Neuron (in vitro differentiated cells): ENCODE results near the gene YAP1.

Experiments
- H2AFZ ChIP-seq: one replicate; pipeline ENCODE4 v1.6.1; 2013; ENCODE audit warnings: low read depth, mild to moderate bottlenecking, inconsistent platforms, low read length, moderate library complexity
- H3K27me3 ChIP-seq: one replicate; pipeline ENCODE4 v1.6.1; 2013; ENCODE audit warnings: low read length; ENCODE audit not compliant: insufficient read depth
- H3K36me3 ChIP-seq: one replicate; pipeline ENCODE4 v1.6.1; 2013; ENCODE audit warnings: low read length; ENCODE audit not compliant: insufficient read depth
- H3K4me1 ChIP-seq: one replicate; pipeline ENCODE4 v1.6.1; 2013; ENCODE audit warnings: low read length; ENCODE audit not compliant: insufficient read depth
- H3K4me3 ChIP-seq: 2 replicates; pipeline ENCODE4 v1.5.1; 2013; ENCODE audit warnings: mild to moderate bottlenecking, low read length, moderate library complexity
- H3K9me3 ChIP-seq: one replicate; pipeline ENCODE4 v1.6.1; 2013; ENCODE audit warnings: low read length

The YAP1 gene

GRCh38 chr11:102153082-102153481, 42.8 kb downstream of the YAP1 start:
- Histone ChIP-seq H3K9me3 (no peaks in the 10 kb centered on the region), H3K4me1 (no peaks in the 10 kb centered on the region), H2AFZ (no peak overlapping the region), H3K4me3 (no peak overlapping the region), H3K36me3 (peaks cover 2% of the 10 kb centered on the region), H3K27me3 (no peaks in the 10 kb centered on the region)

GRCh38 chr11:102154806-102155205, 44.6 kb downstream of the YAP1 start:
- Histone ChIP-seq H3K4me3 (no peak overlapping the region), H3K36me3 (peaks cover 2% of the 10 kb centered on the region), H3K9me3 (no peaks in the 10 kb centered on the region), H2AFZ (no peak overlapping the region), H3K27me3 (no peaks in the 10 kb centered on the region), H3K4me1 (no peaks in the 10 kb centered on the region)

- no peaks in the 10 kb centered on the region for H3K4me1 ChIP-seq
- no peak overlapping the region for H3K4me3 ChIP-seq
- no peaks in the 10 kb centered on the region for H3K27me3 ChIP-seq
- no peak overlapping the region for H2AFZ ChIP-seq
- peaks cover 2% of the 10 kb centered on the region for H3K36me3 ChIP-seq
- H3K9me3 ChIP-seq = no peaks in the 10 kb centered on the region
Observed at GRCh38 chr11:102155676-102156075, 45.4 kb downstream of the YAP1 start.

GRCh38 chr11:102157219-102157618, 47.0 kb downstream of the YAP1 start:
- no peaks in the 10 kb centered on the region for H3K4me1 ChIP-seq

GRCh38 chr11:102158164-102158735, 48.0 kb downstream of the YAP1 start:
- Histone ChIP-seq H3K36me3 (peaks cover 11% of the 10 kb centered on the region), H3K4me1 (no peaks in the 10 kb centered on the region)

More at GRCh38 chr11:102157219-102157618, 47.0 kb downstream of the YAP1 start:
- Histone ChIP-seq H3K4me3 (no peak overlapping the region), H3K9me3 (no peaks in the 10 kb centered on the region), H3K36me3 (peaks cover 3% of the 10 kb centered on the region), H2AFZ (no peak overlapping the region), H3K27me3 (no peaks in the 10 kb centered on the region)

GRCh38 chr11:102163368-102163767, 53.1 kb downstream of the YAP1 start:
- Histone ChIP-seq H3K27me3 (no peaks in the 10 kb centered on the region), H3K4me1 (no peaks in the 10 kb centered on the region), H3K4me3 (no peak overlapping the region), H2AFZ (no peak overlapping the region), H3K36me3 (peaks cover 26% of the 10 kb centered on the region), H3K9me3 (no peaks in the 10 kb centered on the region)

More at GRCh38 chr11:102158164-102158735, 48.0 kb downstream of the YAP1 start:
- Histone ChIP-seq H3K9me3 (no peaks in the 10 kb centered on the region), H2AFZ (no peak overlapping the region), H3K4me3 (no peak overlapping the region), H3K27me3 (no peaks in the 10 kb centered on the region)

- Histone ChIP-seq H3K27me3 (no peaks in the 10 kb centered on the region), H3K9me3 (no peaks in the 10 kb centered on the region), H3K4me1 (no peaks in the 10 kb centered on the region), H2AFZ (no peak overlapping the region), H3K36me3 (peaks cover 28% of the 10 kb centered on the region), H3K4me3 (no peak overlapping the region)
Observed at GRCh38 chr11:102166175-102167064, 56.2 kb downstream of the YAP1 start.

- H3K9me3 ChIP-seq = no peaks in the 10 kb centered on the region
- H3K4me1 ChIP-seq = no peaks in the 10 kb centered on the region
- no peak overlapping the region for H3K4me3 ChIP-seq
- no peak overlapping the region for H2AFZ ChIP-seq
- peaks cover 17% of the 10 kb centered on the region for H3K36me3 ChIP-seq
- no peaks in the 10 kb centered on the region for H3K27me3 ChIP-seq
Observed at GRCh38 chr11:102168481-102168880, 58.2 kb downstream of the YAP1 start.

- H3K36me3 ChIP-seq = peaks cover 22% of the 10 kb centered on the region
Observed at GRCh38 chr11:102171101-102171500, 60.9 kb downstream of the YAP1 start.

GRCh38 chr11:102172127-102172848, 62.0 kb downstream of the YAP1 start:
- H3K4me1 ChIP-seq = no peaks in the 10 kb centered on the region
- H2AFZ ChIP-seq = no peak overlapping the region
- peaks cover 22% of the 10 kb centered on the region for H3K36me3 ChIP-seq
- no peak overlapping the region for H3K4me3 ChIP-seq
- no peaks in the 10 kb centered on the region for H3K27me3 ChIP-seq
- no peaks in the 10 kb centered on the region for H3K9me3 ChIP-seq

More at GRCh38 chr11:102171101-102171500, 60.9 kb downstream of the YAP1 start:
- H2AFZ ChIP-seq = no peak overlapping the region
- no peaks in the 10 kb centered on the region for H3K9me3 ChIP-seq
- H3K4me3 ChIP-seq = no peak overlapping the region
- H3K27me3 ChIP-seq = no peaks in the 10 kb centered on the region
- no peaks in the 10 kb centered on the region for H3K4me1 ChIP-seq

GRCh38 chr11:102177126-102177525, 66.9 kb downstream of the YAP1 start:
- Histone ChIP-seq H3K4me1 (peaks cover under 1% of the 10 kb centered on the region), H3K9me3 (no peaks in the 10 kb centered on the region), H2AFZ (no peak overlapping the region), H3K36me3 (peaks cover 33% of the 10 kb centered on the region), H3K27me3 (no peaks in the 10 kb centered on the region), H3K4me3 (no peak overlapping the region)

- Histone ChIP-seq H3K27me3 (no peaks in the 10 kb centered on the region), H2AFZ (no peak overlapping the region), H3K9me3 (peaks cover 3% of the 10 kb centered on the region), H3K36me3 (peaks cover 36% of the 10 kb centered on the region), H3K4me1 (peaks cover 3% of the 10 kb centered on the region), H3K4me3 (no peak overlapping the region)
Observed at GRCh38 chr11:102177974-102178631, 67.9 kb downstream of the YAP1 start.
